Eye (tissue), 1 donor: Measurements from ENCODE around the gene KRT5.

Experiments used
- DNase-seq: peaks from one replicate; pipeline ENCODE4 v3.0.0-alpha.2; 2015

Gene KRT5

DNA sequence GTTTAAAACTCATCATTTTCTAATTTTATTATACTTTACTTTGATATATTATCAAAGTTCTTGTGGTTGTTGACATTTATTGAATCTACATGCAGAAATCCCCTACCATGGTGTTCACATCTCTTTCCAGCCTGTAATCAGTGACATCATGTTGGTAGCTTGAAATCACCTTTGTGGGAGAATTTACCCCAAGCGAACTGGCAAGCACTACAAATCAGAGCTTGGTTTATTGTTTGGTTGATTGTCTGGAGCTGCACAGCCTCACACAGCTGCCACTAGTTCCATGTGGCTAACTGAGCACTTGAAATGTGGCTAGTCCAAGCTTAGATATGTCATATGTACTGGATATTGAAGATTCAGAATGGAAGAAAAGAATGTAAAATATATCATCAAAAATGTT is 15.4 kb upstream of the KRT5 start:
- DNase-seq = no peak

DNA sequence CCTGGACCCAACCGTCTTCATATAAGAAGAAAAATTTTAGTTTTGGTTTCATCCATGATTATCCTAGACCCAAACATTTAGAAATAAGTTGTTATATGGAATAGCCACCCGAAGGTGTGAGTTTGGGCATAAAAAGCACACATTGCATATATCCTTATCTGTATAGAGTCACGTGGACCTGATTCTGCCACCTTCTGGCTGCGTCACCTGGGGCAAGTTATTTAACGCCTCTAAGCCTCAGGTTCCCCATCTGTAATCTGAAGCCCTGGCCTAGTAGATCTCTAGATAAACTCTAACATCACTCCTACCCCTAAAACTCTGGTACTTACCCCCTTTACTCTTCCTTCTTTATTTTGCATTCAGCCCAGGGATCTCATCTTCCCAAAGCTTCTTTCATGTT is 14.3 kb upstream of the KRT5 start:
- no peak for DNase-seq

DNA sequence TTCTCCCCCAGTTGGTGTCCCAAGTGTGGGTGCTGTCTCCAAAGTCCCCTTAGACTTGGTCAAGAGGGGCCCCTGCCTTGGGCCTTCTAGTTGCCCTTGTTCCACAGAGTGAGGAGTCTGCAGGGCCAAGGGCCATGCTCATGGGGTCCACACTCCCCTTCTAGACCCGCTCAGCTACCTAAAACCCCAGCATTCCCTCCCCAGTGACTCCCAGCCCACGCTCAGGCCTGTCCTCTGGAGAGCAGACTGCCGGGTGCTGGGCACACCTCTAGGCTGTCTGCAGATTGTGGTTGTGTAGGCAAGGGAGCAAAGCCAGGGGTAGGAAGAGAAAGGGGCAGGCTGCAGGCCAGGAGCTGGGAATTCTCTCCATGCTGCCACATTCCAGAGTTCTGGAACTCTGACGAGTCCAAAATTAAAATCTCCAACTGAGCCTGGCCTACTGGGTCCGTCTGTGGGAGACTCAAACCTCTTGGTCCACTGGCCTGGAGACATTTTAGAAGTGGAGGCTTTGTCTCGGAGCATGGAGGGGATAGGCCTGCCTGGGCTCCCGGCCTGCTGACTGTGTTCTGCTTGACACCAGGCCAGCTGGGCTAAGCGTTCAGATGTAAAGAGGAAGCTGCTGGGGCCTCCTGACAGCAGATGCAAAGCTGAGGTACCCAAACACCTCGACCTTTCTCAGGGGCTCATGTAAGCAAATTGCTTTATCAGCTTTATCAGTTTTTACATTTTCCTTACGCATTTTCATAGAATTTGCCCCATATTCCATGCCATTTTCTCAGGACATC is 13.7 kb upstream of the KRT5 start:
- DNase-seq = no peak

DNA sequence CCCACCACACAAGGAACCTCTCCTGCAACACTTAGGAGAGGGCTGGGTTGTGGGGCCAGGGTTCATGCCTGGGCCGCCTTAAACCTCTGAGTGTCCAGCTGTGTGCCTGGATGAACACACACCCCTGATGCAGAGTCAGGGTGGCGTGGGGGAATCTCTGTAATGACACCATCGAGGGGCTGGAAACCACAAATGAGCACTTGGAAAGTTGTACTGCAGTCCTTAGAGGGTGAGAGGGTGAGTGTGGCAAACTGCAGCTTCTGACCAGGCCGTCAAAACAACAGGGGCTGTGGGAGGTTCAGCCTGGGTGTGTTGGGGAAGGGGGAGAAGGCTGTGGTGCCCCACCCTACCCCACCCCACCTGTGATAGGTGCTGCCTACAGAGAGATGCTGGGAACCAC is 12.4 kb upstream of the KRT5 start:
- no peak for DNase-seq

DNA sequence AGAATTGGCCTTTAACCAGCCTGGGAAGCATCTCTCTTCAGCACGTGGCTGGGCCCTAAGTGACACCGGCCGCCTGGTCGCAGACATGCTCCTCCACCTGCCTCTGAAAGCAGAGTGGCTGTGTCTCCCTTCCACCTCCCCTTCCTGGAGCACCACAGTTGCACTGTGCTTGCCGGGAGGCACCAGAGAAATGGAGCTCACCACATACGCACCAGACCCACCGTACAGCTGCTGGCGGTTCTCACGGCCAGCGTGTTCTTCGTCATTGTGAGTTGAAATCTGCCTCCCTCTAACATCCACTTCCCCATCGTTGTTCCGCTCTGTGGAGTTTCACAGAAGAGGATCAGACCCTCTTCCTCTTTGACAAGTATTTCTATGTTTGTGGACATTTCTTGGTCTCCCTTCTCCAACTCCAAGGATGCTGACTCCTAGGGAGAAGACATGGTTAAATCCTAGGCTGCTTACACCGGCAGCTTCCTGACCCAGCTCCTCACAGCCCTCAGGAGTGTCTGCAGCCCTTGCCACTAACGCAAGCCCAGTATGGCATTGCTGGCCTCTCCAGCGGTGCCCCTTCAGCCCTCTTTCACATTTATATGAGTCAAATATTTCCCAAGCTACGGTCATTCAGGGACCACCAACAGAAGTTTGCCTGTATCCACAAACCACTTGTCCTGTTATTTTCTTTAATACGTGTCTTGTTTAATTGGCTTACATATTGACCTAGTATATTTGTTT is 11.5 kb upstream of the KRT5 start:
- no peak for DNase-seq

DNA sequence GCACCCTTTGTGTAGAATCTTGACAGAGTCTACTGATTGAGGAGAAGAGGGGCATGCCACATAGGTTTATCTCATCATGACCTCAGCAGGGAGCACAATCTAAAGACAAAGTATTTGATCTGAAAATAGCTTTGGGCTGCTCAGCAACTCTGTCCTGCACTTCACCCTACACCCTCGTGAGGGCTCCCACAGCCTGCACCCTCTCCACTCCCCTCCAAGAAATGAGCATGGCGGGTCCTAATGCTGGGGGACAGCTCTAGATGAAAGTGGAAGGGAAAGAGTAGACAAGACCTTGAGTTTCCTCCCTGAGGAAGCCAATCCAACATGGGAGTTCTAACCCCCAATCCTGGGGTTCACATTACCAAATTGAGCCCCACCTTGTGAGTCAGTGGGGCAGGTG is 10.7 kb upstream of the KRT5 start:
- no peak for DNase-seq

DNA sequence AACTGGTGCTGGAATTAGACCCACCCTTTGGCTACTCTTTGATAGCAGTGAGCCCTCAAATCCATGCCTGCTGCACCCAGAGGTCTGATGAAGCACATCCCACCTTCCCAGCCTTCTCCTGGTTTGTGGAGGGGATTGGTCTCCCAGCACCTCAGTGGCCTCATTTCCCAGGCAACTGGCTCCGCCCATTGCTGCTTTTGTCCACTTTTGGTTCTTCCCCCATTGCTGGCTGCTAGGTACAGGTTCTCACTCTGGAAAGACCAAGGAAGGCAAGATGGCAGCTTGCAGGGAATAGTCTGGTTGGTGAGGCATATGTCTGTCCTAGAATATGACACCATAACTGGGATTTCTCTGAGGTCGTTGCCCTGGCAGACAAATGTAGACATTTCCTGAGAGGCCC is 10.2 kb upstream of the KRT5 start:
- no peak for DNase-seq

DNA sequence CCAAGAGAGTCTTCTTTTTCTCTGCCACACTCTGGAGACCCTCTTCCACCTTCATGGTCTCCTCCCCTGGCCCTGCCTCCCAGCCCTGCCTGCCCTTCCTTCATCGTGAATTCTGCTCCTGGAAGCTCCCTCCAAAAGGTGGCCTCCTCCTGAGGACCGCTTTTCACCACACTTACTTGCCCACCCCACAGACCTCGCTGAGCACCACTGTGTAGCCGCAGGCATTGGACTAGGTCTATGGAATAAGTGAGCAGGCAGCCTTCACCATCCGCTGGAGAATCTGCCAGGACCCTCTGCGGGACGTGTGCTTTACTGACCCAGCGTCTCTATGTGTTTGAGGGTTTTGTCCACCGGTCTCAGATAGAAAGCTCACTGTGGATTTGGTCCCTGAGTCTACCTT is 9.7 kb upstream of the KRT5 start:
- no peak for DNase-seq

DNA sequence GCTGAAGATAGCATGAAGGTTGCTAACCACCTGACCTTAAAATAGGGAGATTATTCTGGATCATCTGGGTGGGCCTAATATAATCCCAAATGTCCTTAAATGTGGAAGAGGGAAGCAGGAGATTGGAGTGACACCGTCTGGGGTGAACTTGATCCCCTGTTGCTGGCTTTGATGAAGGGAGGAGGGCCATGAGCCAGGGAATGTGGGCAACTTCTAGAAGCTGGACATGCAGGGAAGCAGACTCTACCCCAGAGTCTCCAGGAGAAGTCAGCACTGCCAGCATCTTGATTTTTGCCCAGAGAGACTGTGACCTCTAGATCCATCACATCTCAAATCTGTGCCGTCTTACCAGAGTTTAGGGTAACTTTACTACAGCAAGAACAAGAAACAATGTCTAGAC is 9.2 kb upstream of the KRT5 start:
- no peak for DNase-seq

DNA sequence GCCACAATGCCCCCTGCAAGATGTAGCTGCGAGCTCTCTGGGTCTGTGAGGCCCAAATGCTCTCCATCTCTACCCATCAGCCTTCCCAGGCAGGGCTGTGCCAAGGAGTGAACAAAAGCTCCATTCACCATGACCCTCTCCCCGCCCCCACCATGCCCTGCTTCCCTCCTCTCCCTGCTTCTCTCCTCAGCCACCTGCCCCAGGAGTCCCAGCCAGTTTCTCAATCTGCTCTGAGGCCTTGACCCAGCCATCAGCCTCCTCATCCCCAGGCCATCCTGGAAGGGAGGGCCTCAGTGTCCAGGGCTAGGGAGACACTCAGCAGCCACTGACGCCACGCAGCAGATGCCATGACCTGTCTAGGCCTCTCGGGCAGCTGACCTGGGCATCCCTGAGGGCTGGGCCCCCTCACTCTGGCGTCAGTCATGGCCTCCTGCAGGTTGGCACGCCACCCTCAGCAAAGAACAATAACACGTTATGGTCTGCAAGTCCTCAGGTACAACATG is 8.5 kb upstream of the KRT5 start:
- DNase-seq = no peak

DNA sequence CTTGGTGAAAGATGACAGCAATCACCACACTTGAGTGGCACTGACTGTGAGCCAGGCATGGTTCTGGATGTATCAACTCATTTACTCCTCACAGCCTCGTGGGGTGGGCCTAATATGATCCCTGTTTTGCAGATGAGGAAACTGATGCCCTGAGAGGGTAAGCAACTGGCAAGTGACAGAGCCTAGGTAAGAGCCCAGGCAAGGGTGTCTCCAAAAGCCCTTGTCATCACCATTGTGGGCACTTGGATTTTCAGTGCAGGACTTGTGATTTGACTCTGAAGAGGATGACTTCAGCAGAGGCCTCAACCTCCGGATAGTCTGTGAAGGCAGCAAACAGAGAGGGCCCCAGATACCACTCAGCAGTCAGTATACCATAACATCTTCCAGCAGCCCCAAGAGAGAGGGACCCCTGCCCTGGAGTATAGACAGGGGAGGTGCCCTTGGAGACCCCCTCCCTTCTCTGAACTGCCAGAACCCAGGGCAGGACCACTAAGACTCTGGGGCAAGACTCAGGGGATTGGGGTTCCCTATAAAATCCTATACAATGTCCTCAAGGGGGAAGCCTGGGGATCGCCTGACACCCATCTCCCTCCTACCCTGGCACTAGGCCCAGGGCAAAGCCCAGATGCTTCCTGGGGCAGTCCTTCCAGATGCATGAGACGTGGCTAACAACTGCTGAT is 7.1 kb upstream of the KRT5 start:
- no peak for DNase-seq

DNA sequence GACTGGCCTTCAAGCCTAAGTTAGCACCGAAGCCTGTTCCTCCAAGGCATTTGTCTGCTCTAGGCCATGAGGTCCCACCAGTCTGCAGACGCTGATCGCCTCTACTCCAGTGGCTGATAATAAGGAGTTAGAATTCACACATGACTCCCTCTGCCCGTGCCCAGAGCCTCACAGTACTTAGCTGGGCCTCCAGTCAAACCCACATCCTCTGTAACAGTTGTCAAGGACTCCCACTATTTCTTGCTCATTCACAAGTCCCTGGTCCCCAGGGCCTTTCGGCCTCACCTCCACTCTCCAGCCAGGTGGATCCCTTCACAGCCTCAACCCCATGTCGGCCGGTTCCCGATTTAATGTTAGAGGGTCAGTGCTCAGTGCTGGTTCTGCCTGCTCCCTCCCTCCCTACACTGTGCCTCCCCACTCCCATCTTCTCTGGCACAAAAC is 6.3 kb upstream of the KRT5 start:
- DNase-seq = no peak

DNA sequence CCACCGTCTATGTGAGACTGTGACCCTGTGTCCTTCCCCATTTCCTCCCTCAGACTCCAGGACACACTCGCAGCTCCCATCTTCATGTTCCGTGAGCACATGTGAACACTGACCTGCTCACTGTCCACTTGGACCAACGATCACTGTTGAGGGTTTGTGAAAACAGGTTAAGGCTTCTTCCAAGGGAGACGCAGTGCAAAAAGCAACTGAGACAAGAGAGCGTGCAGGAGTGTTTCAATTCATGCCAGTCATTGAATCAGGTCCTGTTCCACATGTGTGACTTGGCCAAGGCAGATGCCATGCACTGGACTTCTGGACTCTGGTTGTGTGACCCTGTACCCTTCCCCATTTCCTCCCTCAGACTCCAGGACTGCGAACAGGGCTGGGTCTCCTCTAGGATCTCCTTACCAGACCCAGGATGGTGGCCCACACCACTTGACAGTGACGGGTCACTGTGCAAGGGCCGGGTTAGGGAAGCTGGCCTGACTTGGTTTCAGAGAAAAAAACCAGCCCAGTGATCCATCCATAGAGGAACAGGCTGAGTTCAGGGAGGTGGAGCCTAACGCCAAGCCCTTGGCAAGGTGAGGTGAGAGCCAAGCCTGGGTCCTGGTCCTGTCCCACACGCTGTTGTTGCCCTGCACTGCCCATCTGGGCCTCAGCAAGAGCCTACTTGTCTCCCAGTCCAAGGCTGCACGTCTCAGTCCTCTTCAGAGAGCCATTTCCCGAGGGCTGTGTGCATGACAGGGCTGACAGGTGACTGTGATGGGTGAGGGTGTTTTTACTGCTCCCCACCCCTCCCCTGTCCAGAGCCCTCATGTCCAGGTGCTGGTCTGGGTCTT is 5.7 kb upstream of the KRT5 start:
- DNase-seq = no peak

DNA sequence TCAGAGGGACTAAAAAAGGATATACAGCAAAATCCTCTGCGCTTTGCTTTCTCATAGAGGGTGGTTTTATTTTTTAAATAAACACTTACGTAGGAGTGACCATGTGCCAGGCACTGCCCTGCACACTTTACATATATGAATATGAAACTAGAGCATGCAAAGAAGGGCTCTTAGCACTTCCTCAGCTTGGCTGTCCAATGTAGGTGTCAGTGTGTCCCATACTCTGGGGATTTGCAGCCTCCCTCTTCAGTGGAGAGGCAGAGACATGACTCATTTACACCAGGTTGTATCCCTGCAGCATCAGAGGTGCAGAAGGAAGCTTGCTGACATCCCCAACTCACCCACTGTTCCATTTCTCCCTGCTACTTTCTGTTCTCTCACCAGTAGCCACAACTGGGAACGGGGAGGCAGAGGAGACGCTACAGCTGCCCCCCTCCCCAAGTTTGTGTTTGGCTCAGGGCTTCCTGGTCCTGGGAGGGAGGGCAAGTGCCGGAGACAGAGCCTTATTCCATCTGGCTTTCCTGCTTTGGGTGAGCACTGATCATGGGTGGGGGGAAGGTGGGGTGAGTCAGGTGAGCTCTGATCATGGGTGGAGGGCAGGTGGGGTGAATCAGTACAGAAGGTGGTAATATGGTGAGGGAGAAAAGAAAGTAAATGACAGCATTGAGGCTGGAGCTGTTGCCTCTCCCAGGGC is 4.9 kb upstream of the KRT5 start:
- no peak for DNase-seq

DNA sequence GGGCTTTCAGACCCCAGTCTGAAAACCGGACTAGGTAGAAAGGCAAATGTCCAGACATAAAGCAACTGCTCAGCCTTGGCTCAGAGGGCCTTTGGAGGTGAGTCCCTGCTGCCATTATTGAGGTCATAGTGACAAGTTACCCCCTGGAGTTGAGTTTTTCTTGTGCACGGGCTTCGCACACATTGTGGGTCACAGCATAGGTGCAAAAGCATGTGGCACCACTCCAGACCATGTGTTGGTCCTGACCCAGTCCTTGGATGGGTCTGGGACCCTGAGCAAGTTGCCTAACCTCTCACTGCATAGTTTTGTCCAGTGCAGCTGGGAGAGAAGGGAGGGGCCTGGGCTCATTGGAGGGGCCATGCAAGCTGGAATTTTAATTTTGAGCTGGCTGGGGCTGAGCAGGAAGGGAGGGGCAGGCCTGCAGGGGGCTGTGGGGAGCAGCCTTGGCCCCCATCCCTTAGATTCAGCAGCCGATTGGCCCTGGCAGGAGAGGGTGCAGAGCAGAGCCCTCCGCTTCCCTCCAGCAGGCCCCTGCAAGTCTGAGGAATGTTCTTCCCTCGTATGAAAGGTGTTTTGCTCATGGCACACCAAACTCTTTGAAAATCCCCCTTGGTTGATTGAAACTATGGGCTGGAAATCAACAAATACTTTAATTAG is 4.2 kb upstream of the KRT5 start:
- DNase-seq = peak; percentile 31

DNA sequence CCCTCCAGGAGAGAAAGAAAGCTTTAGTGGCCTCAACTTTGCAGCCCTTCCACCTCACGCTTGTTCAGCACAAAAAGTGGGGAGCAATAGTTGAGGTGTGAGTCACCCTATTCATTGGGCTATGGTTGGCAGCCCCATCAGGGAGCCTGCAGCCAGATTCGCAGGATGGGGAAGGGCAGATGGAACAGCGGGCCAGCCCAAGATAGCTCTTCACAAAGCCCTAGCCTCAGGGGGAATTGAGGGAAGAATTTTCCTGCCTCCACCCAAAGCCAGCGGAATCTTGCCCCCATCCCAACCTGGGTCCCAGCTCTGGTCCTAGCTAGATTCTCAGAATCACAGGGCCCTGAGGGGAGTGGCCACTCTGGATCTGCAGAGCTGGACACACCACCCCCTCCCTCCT is 3.6 kb upstream of the KRT5 start:
- DNase-seq = no peak

DNA sequence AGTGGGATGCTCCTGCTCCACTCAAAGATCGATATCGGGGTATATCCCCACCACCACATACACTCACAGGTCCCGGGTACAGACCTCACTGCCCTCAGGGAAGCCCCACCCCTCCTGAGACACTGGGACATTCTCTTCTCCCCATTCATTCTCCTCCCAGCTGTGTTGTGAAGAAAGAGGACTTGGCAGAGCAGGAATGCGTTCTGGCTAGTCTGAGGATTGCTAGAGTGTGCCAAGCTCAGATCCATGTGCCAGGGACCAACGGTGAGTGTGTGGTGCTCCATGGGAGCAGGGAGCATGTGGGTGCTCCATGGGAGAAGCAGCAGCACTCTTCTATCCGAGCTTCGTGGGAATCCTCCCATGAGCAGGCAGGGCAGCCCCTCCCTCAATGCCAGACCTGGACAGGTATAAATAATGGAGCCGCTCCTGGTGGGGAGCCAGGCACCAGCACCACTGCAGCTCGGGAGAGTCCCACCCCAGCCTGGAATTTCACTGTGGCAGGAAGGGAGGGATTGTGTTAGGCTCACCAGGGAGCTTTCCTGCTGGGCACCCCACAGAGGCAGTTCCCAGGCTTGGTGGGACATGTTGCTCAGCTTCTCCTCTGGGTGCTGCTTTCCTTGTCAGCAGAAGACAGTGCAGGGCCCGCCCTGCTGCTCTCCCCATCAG is 2.3 kb upstream of the KRT5 start:
- DNase-seq = no peak

DNA sequence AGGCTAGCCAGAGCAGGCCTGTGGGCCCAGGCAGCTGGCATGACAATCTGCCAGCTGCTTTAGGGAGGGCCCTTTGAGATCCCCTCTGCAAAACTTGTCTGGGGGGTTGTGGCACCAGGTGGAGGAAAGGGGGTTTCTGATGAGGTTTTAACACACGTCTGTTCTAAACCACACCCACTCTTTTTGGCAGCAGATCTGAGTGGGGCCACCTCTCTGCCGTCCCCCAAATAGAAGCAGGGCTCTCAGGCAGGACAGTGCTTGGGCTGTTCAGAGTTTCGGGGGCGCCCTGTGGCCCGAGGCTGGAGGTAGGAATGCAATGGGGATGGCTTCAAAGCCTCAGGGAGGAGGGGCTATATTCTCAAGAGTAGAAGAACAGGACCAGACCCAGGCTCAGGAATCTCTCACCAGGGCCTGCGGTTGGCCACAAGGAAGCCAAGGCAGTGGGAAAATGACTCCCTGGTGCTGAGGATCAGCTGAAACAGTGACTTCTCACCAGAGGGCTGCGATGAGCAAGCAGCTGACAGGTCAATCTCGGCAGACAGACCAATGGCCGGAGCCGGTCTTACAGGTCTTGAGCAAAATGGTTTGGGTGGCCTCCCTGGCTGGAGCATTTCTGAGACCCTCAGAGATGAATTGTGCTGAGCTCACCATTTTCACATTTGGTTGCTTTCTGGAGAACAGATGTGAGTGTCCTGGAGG is 1.5 kb upstream of the KRT5 start:
- DNase-seq = no peak

DNA sequence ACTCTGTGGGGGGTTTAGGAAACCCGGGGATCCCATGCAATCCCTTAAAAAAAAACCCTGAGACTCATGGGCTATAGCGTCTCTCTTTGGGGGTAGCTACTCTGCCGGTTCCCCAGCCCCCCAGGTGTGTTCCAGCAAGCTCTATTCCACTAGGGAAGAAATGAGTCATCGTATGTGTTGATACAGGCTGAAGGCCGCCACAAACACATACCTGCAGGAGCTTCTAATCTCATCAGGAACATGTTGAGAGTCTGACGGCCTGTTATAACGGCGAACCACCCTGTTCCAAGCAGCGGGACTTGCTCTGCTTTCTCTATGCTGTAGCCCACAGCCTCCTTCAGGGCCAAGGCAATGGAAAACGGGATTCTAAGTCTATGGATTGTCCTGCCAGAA is 977 bp upstream of the KRT5 start:
- DNase-seq = no peak

DNA sequence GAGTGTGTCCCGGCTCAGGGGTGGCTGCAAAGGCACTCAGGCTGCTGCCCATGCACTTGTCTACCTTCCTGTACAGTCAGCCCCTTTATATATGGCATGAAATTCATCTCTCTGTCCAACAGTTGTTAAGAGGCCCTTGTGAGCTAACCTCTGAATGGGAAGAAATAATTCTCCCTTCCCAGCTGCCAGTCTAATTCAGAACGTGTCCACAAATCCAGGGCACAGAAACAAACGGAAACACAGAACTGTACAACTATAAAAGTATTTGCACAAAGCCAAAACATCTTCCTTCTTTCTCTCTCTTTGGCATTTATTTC is 849 bp downstream of the KRT5 start:
- DNase-seq = no peak
